WERI-Rb-1 (cell line): ENCODE results near the gene CALCOCO1.
"Not testable (repeated sequence)": the region's sequence is repeated elsewhere in the genome, so short reads cannot be mapped to it uniquely, and the experiment has no call there.

Experiments used
- DNase-seq: peaks from one replicate; pipeline ENCODE4 v3.0.0-alpha.2; 2020
- H3K27ac ChIP-seq: fragments of 250-450 bp; sonication (Bioruptor Pico); 2 replicates; pipeline ENCODE4 v1.5.1; 2020; ENCODE audit warnings: mild to moderate bottlenecking, moderate library complexity
- H3K27me3 ChIP-seq: fragments of 250-450 bp; sonication (Bioruptor Pico); 2 replicates; pipeline ENCODE4 v1.5.1; 2021; ENCODE audit warnings: mild to moderate bottlenecking, low read depth, moderate library complexity; ENCODE audit not compliant: insufficient read depth, severe bottlenecking
- H3K36me3 ChIP-seq: fragments of 250-450 bp; sonication (Bioruptor Pico); 2 replicates; pipeline ENCODE4 v1.5.1; 2020; ENCODE audit warnings: mild to moderate bottlenecking, moderate library complexity
- H3K4me3 ChIP-seq: 2 replicates; pipeline ENCODE4 v1.5.1; 2011; ENCODE audit warnings: low read depth, mild to moderate bottlenecking, control low read depth, low read length
- H3K9me3 ChIP-seq: fragments of 250-450 bp; sonication (Bioruptor Pico); 2 replicates; pipeline ENCODE4 v1.5.1; 2021; ENCODE audit warnings: mild to moderate bottlenecking, moderate library complexity; ENCODE audit not compliant: severe bottlenecking
- TF ChIP-seq, protein P1 (sequence below): IDR thresholded peaks from 2 replicates; pipeline ENCODE4 v1.5.1; 2011; ENCODE audit warnings: low read depth, mild to moderate bottlenecking, control low read depth, inconsistent platforms, low read length

CALCOCO1 gene

DNA sequence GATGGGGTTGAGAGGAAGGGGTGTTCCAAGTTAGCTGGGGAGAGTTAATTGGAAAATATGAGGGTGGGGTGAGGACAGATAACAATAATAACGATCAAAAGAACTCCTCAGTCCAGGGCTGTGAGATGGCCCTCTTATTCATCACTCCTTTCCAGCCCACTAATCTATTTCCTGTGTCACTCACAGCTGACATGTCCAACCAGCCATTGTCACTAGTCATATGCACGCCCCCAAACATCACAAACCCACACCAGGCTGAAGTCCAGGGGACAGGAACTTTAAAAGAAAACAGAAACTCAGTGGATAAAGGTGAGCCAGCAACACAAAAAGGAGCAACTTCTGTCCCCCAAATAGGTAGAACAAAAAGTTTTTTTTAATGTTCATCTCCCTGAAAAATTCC is 911 bp downstream of the CALCOCO1 start:
- H3K4me3 ChIP-seq = no peak overlapping the region; the same call in 1 of the 2 replicates
- no peaks in the 10 kb centered on the region for H3K27me3 ChIP-seq
- H3K9me3 ChIP-seq = no peaks in the 10 kb centered on the region
- TF ChIP-seq, protein P1, sequence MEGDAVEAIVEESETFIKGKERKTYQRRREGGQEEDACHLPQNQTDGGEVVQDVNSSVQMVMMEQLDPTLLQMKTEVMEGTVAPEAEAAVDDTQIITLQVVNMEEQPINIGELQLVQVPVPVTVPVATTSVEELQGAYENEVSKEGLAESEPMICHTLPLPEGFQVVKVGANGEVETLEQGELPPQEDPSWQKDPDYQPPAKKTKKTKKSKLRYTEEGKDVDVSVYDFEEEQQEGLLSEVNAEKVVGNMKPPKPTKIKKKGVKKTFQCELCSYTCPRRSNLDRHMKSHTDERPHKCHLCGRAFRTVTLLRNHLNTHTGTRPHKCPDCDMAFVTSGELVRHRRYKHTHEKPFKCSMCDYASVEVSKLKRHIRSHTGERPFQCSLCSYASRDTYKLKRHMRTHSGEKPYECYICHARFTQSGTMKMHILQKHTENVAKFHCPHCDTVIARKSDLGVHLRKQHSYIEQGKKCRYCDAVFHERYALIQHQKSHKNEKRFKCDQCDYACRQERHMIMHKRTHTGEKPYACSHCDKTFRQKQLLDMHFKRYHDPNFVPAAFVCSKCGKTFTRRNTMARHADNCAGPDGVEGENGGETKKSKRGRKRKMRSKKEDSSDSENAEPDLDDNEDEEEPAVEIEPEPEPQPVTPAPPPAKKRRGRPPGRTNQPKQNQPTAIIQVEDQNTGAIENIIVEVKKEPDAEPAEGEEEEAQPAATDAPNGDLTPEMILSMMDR = no peak
- H3K36me3 ChIP-seq = no peaks in the 10 kb centered on the region; the same call in none of the 2 replicates
- H3K27ac ChIP-seq = no peak overlapping the region
- no peak for DNase-seq

DNA sequence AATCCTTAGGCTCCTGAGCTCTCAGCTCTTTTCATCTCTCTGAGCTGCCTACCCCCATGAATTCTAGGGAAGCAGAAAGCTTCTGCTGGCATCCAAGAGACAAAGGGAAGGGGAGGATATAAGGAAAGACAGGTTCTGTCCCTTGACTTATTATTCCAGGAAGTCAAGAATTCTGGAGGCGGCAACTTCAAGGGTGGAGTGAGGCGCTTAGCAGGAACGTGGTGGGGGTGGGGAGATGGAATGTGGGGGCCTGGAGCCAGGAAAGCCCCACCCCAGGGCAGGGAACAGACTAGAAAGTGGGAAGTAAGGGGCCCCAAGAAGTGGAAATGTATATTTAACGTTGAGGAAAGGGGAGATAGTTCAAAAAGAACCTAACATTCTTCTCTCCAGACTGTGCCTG is 1.4 kb downstream of the CALCOCO1 start:
- DNase-seq = no peak
- no peak overlapping the region for H3K4me3 ChIP-seq
- H3K36me3 ChIP-seq = no peaks in the 10 kb centered on the region; the same call in none of the 2 replicates
- H3K27me3 ChIP-seq = no peaks in the 10 kb centered on the region
- TF ChIP-seq, protein P1 = no peak
- no peaks in the 10 kb centered on the region for H3K9me3 ChIP-seq
- no peak overlapping the region for H3K27ac ChIP-seq

DNA sequence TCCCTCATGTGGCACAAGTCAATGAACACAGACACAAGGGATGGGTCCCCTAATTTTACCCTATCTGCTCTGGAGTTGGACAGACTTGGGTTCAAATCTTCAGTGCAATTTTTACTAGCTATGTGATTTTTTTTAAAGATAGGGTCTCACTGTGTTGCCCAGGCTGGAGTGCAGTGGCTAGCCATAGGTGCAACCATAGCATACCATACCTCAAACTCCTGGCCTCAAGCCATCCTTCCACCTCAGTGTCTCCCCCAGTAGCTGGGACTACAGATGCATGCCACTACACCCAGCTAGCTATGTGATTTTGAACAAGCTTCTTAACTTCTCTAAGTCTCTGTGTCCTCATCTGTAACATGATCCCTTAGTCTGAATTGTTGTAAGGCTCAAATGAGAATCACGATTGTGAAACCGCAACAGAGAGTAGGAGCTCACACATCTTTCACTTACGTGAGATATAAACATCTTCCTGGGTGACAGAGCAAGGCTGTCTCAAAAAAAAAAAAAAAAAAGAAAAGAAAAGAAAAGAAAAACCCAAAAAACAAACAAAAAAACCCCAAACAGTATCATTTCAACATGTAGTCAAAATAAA is 4.7 kb downstream of the CALCOCO1 start:
- no peak overlapping the region for H3K4me3 ChIP-seq
- no peak for DNase-seq
- no peak overlapping the region for H3K27ac ChIP-seq
- no peaks in the 10 kb centered on the region for H3K27me3 ChIP-seq
- H3K9me3 ChIP-seq = no peaks in the 10 kb centered on the region
- H3K36me3 ChIP-seq = no peaks in the 10 kb centered on the region; the same call in none of the 2 replicates
- TF ChIP-seq, protein P1 = no peak

DNA sequence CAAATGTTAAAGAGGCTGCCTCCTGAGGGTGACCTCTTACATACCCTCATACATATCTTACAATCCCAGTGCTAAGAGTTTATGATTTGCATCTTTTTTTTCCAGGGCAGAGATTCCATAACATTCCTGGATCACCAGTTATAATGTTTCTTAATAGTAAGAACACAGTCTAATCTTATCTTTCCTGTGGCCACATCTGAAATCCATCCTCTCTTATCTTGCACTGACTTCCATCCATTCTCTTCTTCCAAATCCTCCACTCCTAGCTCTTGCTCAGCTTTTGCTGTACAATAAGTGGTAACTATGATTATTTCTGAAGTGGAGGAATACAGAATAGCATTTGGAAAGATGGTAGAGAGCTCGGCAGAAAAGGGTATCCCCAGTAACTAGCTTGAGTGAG is 6.3 kb downstream of the CALCOCO1 start:
- TF ChIP-seq, protein P1 = no peak
- Histone ChIP-seq H3K27me3 (no peaks in the 10 kb centered on the region), H3K9me3 (no peaks in the 10 kb centered on the region), H3K36me3 (no peaks in the 10 kb centered on the region; the same call in none of the 2 replicates), H3K27ac (no peak overlapping the region), H3K4me3 (no peak overlapping the region)
- DNase-seq = no peak

DNA sequence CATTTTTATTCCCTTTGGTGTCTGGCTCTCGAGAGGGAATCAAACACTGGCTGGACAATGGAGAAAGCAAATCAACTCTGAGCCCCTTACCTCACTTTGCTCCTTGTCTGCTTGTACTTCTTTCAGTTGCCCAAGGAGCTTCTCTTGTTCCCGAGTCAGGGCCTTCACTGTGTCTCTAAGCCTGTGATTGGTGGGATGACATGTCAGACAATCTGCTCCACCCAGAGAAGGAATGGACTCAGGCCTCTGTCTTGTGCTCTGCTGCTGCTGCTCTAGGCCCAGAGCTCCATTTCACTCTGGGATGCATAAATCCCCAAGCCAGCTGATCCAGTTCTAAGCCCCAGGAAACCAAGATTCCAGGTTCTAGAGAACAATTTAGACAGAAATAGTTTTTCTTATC is 7.6 kb downstream of the CALCOCO1 start:
- Histone ChIP-seq H3K36me3 (no peaks in the 10 kb centered on the region; the same call in none of the 2 replicates), H3K4me3 (no peak overlapping the region), H3K27me3 (no peaks in the 10 kb centered on the region), H3K27ac (no peak overlapping the region), H3K9me3 (no peaks in the 10 kb centered on the region)
- TF ChIP-seq, protein P1 = no peak
- no peak for DNase-seq

DNA sequence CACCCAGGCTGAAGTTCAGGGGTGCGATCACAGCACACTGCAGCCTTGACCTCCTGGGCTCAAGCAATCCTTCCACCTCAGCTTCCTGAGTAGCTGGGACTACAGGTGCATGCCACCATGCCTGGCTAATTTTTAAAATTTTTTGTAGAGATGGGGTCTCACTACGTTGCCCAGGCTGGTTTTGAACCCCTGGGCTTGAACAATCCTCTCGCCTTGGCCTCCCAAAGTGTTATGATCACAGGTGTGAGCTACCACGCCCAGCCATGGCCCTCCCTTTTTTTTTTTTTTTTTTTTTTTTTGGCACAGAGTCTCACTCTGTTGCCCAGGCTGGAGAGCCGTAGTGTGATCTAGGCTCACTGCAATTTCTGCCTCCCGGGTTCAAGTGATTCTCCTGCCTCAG is 8.7 kb downstream of the CALCOCO1 start:
- not testable (repeated sequence) for H3K4me3 ChIP-seq, H3K27ac ChIP-seq, DNase-seq, H3K36me3 ChIP-seq, H3K27me3 ChIP-seq, H3K9me3 ChIP-seq
